Ovary (tissue), 9 donors: Measurements from ENCODE around the gene ZNF236. TPM values are rescaled to one million over a fixed set of nuclear protein-coding genes. Genes with fewer than 3 reads are reported as not detected.

Experiments
- DNase-seq, 5 donors: peaks; one replicate each; pipeline ENCODE4 v3.0.0-alpha.2; 2019 to 2020
- H3K27ac ChIP-seq, 2 donors: fragments of 200-600 bp; one replicate each; pipeline versions ENCODE4 v1.5.1 to v1.8.0; 2019 to 2022
- H3K27me3 ChIP-seq: fragments of 200-600 bp; one replicate; pipeline ENCODE4 v1.8.0; 2022
- H3K36me3 ChIP-seq: fragments of 200-600 bp; sonication (generic); one replicate; pipeline ENCODE4 v1.5.1; 2019
- H3K4me1 ChIP-seq: one replicate; pipeline ENCODE4 v1.8.1; 2013; ENCODE audit warnings: mild to moderate bottlenecking, moderate library complexity; ENCODE audit not compliant: insufficient read depth
- H3K4me3 ChIP-seq: fragments of 200-600 bp; sonication (generic); one replicate; pipeline ENCODE4 v1.5.1; 2017
- H3K9me3 ChIP-seq, 2 donors: fragments of 200-600 bp in 1 of 2; sonication (generic) in 1 of 2; one replicate each; pipeline versions ENCODE4 v1.5.1 to v1.8.1; 2013 to 2019; ENCODE audit warnings: mild to moderate bottlenecking in 1 of 2, moderate library complexity in 1 of 2
- CTCF ChIP-seq, 3 donors: fragments of 450-650 bp in 2 of 3; fragments of 200-600 bp in 1 of 3; IDR thresholded peaks; one replicate each; pipeline versions ENCODE4 v1.5.1 to v1.8.0; 2016 to 2022; ENCODE audit warnings: antibody characterized with exemption in 3 of 3, mild to moderate bottlenecking in 1 of 3
- EP300 ChIP-seq: sonication (generic); formaldehyde crosslinking; IDR thresholded peaks from one replicate; pipeline ENCODE4 v1.6.1; 2017; ENCODE audit warnings: antibody characterized with exemption
- POLR2A ChIP-seq: fragments of 450-650 bp; IDR thresholded peaks from one replicate; pipeline ENCODE4 v1.6.1; 2017; ENCODE audit warnings: antibody characterized with exemption, mild to moderate bottlenecking, moderate library complexity
- WGBS, 3 donors: extraction: QIAGEN DNeasy Blood & Tissue Kit in 1 of 3; methylation state at CpG; one replicate each; pipeline versions ENCODE4 v1.1.5 to v1.1.7; 2013 to 2017; 5-methylcytosine and 5-hydroxymethylcytosine counted together
- intact Hi-C, 4 donors: fragments of 100-400 bp; cut with DNase I; formaldehyde crosslinking; loops; one replicate each; pipeline versions ENCODE4 v1.11.0 to v1.15.1; 2022 to 2023
- polyA plus RNA-seq, 2 donors: library from polyadenylated mRNA; stranded (reverse); fragments of 200-250 nt in 1 of 2; fragments of 350-450 nt in 1 of 2; fragmentation: Illumina TruSeq in 1 of 2; extraction: RNeasy Lipid Tissue Mini Kit (QIAGEN cat#74804) in 1 of 2; gene quantifications; one replicate each; pipeline ENCODE4 v1.2.3, GENCODE V29; 2013 to 2014
- total RNA-seq, 7 donors: library from RNA; depleted of rRNA in 2 of 7; stranded (reverse); fragments of >200 nt in 2 of 7; fragmentation: NEBNext Ultra II Directional in 3 of 7; extraction: Animal tissue kit (Norgen Biotek cat#: 25700) in 3 of 7; gene quantifications; one replicate each; pipeline versions ENCODE4 v1.1.0 to v1.2.4, GENCODE V29; 2016 to 2023
- donor health status: DM: no; HTN: no; CAD: no; lungs with moderate emphysema.
- donor health status: DM: no; HTN: no; CAD: no.
- donor health status: Bipolar disorder and iron deficiency.
- donor health status: DM: yes; HTN: yes; CAD: no.
- donor health status: DM: no; HTN: no; CAD: no.
- donor health status: DM: yes; HTN: yes; CAD: no.

ZNF236 gene
- total and polyA plus RNA-seq, 9 donors, result 3.9 to 30.3 (median 24.1) TPM

- Histone ChIP-seq H3K9me3 (no peaks in the 10 kb centered on the region), H3K27ac (no peak overlapping the region), H3K4me1 (no peaks in the 10 kb centered on the region), H3K4me3 (no peak overlapping the region), H3K27me3 (no peaks in the 10 kb centered on the region), H3K36me3 (no peaks in the 10 kb centered on the region)
- 93 to 98% (median 96%) methylated on average over 5 of the region's 5 CpGs for WGBS, 3 donors
- TF ChIP-seq POLR2A (no peak), CTCF (IDR thresholded peaks at IDR 0.05) (no peak), EP300 (no peak)
- no peak for DNase-seq
- intact Hi-C loops, result no loop called here
Measured at GRCh38 chr18:76892832-76893231, 70.5 kb downstream of the ZNF236 start.

GRCh38 chr18:76894566-76895346, 72.4 kb downstream of the ZNF236 start:
- Histone ChIP-seq H3K4me3 (no peak overlapping the region), H3K36me3 (no peaks in the 10 kb centered on the region), H3K4me1 (no peaks in the 10 kb centered on the region), H3K27me3 (no peaks in the 10 kb centered on the region), H3K9me3 (no peaks in the 10 kb centered on the region), H3K27ac (no peak overlapping the region)
- TF ChIP-seq POLR2A (no peak), CTCF (IDR thresholded peaks at IDR 0.05) (no peak), EP300 (no peak)
- no peak for DNase-seq
- 94 to 97% (median 96%) methylated on average over 37 of the region's 37 CpGs for WGBS, 3 donors
- intact Hi-C loops, result no loop called here

- TF ChIP-seq POLR2A, result no peak
- no peak for TF ChIP-seq CTCF (IDR thresholded peaks at IDR 0.05)
- TF ChIP-seq EP300, result no peak
- no peak overlapping the region for H3K27ac ChIP-seq
- H3K36me3 ChIP-seq, result no peaks in the 10 kb centered on the region
Measured at GRCh38 chr18:76895498-76895897, 73.1 kb downstream of the ZNF236 start.

GRCh38 chr18:76896677-76897076, 74.3 kb downstream of the ZNF236 start:
- no peaks in the 10 kb centered on the region for H3K27me3 ChIP-seq
- no peaks in the 10 kb centered on the region for H3K4me1 ChIP-seq
- no peak for DNase-seq
- TF ChIP-seq CTCF (IDR thresholded peaks at IDR 0.05), result no peak
- no peak for TF ChIP-seq POLR2A
- TF ChIP-seq EP300, result no peak
- no peak overlapping the region for H3K27ac ChIP-seq
- no peaks in the 10 kb centered on the region for H3K36me3 ChIP-seq
- intact Hi-C loops, result no loop called here
- H3K4me3 ChIP-seq, result no peak overlapping the region
- no peaks in the 10 kb centered on the region for H3K9me3 ChIP-seq

More at GRCh38 chr18:76895498-76895897, 73.1 kb downstream of the ZNF236 start:
- Histone ChIP-seq H3K27me3 (no peaks in the 10 kb centered on the region), H3K4me3 (no peak overlapping the region), H3K4me1 (no peaks in the 10 kb centered on the region), H3K9me3 (no peaks in the 10 kb centered on the region)
- WGBS, 3 donors, result 94 to 100% (median 97%) methylated on average over 3 of the region's 3 CpGs
- intact Hi-C loops, result no loop called here
- no peak for DNase-seq
